Neural progenitor cell (in vitro differentiated cells): ENCODE measurements around the gene FOXK1.

Experiments
- EZH2 ChIP-seq: fragments of 200-600 bp; sonication (generic); IDR thresholded peaks from 2 replicates; pipeline ENCODE4 v1.6.1; 2017; ENCODE audit warnings: antibody characterized with exemption, mild to moderate bottlenecking, moderate library complexity
- EZH2phosphoT487 ChIP-seq: fragments of 200-600 bp; sonication (generic); IDR thresholded peaks from 2 replicates; pipeline ENCODE4 v1.6.1; 2017; ENCODE audit warnings: antibody characterized with exemption
- TF ChIP-seq, protein P1 (sequence below): fragments of 200-600 bp; sonication (generic); IDR thresholded peaks from 2 replicates; pipeline ENCODE4 v1.5.1; 2017; ENCODE audit warnings: antibody characterized with exemption, mild to moderate bottlenecking

DNA sequence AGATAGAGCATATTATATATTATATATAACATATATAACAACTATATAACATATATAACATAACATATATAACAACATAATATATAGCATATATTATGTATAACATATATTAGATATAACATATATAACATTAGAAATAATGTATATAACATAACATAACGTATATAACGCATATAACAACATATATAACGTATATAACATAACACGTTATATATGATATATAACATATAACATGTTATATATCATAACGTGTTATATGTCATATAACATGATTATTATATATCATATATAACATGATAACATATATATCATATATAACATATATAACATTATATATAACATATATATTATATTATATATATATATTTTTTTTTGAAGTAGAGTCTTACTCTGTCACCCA, 97.0 kb downstream of the FOXK1 start:
- TF ChIP-seq EZH2phosphoT487 = no peak
- TF ChIP-seq, protein P1, sequence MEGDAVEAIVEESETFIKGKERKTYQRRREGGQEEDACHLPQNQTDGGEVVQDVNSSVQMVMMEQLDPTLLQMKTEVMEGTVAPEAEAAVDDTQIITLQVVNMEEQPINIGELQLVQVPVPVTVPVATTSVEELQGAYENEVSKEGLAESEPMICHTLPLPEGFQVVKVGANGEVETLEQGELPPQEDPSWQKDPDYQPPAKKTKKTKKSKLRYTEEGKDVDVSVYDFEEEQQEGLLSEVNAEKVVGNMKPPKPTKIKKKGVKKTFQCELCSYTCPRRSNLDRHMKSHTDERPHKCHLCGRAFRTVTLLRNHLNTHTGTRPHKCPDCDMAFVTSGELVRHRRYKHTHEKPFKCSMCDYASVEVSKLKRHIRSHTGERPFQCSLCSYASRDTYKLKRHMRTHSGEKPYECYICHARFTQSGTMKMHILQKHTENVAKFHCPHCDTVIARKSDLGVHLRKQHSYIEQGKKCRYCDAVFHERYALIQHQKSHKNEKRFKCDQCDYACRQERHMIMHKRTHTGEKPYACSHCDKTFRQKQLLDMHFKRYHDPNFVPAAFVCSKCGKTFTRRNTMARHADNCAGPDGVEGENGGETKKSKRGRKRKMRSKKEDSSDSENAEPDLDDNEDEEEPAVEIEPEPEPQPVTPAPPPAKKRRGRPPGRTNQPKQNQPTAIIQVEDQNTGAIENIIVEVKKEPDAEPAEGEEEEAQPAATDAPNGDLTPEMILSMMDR = no peak
- no peak for TF ChIP-seq EZH2
